Measurements from ENCODE around the gene LCLAT1.

DNA sequence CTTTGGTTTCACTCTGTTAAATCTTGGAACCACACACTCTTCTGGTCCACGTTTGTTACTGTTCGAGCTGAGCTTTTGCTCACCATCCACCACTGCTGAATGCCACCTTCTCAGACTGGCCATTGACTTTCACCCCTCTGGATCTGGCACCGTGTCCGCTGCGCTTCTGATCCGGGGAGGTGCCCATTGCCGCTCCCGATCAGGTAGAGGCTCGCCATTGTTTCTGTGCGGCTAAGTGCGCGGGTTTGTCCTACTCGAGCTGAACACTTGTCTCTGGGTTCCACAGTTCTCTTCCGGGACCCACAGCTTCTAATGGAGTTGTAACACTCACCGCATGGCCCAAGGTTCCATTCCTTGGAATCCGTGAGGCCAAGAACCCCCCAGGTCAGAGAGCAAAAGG is 72.8 kb downstream of the LCLAT1 start:
- TF ChIP-seq POLR2A (IDR thresholded peaks at IDR 0.05; ENCODE audit: low read length) (no peak), GATA1 (IDR thresholded peaks at IDR 0.05; ENCODE audit: low read depth, low read length) (no peak)

Data from erythroblast (primary cell).